ENCODE data around the gene STARD13. TPM values are rescaled to one million over a fixed set of nuclear protein-coding genes. Genes with fewer than 3 reads are reported as not detected.

Gene STARD13
- total RNA-seq, 6 experiments from 2014 or later: 7.0 to 16.1 (median 9.8) TPM

DNA sequence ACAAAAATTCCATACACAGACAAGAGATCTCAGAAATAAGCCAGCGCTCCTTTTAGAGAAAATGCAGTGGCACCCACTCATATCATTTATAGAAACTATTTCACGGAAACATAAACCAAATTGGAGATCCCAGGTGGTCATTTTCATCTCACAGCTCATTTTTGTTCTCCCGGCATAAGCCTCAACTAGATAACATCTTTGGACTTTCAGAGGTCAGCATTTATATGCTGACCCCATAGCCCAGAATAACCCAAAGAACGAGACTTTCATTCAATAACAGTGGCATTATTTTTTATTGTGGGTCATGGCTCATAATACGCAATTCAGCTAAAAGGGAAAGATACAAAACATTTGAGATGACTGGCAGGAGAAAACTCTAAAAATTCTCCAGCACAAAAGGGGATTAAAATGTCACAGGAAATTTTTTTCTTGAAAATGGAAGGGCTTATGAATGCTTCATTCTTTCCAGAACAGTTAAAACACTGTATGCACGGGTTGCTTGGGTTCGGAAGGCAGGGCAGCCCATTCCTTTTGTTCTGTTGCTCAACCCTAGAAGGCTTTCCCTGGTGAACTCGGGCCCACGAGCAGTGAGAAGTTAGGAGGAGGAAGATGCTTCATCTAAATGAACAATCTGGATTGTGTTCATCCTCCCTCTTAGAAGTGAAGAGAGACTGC, 24.0 kb downstream of the STARD13 start:
- no peak for TF ChIP-seq POLR2A (IDR thresholded peaks at IDR 0.05)
- TF ChIP-seq, protein P1, sequence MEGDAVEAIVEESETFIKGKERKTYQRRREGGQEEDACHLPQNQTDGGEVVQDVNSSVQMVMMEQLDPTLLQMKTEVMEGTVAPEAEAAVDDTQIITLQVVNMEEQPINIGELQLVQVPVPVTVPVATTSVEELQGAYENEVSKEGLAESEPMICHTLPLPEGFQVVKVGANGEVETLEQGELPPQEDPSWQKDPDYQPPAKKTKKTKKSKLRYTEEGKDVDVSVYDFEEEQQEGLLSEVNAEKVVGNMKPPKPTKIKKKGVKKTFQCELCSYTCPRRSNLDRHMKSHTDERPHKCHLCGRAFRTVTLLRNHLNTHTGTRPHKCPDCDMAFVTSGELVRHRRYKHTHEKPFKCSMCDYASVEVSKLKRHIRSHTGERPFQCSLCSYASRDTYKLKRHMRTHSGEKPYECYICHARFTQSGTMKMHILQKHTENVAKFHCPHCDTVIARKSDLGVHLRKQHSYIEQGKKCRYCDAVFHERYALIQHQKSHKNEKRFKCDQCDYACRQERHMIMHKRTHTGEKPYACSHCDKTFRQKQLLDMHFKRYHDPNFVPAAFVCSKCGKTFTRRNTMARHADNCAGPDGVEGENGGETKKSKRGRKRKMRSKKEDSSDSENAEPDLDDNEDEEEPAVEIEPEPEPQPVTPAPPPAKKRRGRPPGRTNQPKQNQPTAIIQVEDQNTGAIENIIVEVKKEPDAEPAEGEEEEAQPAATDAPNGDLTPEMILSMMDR (IDR thresholded peaks at IDR 0.05): no peak
- H3K27ac ChIP-seq: peak overlapping the region in 1 of 3 donors; percentile 84
- ATAC-seq (no peak), DNase-seq (no peak)
- 84% methylated on average over 9 of the region's 9 CpGs for WGBS (ENCODE audit: insufficient coverage, low coverage, low lambda C conversion rate, missing lambda C conversion rate)
- H3K4me1 ChIP-seq: peaks cover 0 to 72% (median 23%) of the 10 kb centered on the region in 4 donors
- intact Hi-C loops (cut with DNase I): no loop called here
- H3K27me3 ChIP-seq: no peaks in the 10 kb centered on the region
- H3K36me3 ChIP-seq: no peaks in the 10 kb centered on the region
- H3K9me3 ChIP-seq: no peaks in the 10 kb centered on the region
- no peak overlapping the region for H3K4me3 ChIP-seq

DNA sequence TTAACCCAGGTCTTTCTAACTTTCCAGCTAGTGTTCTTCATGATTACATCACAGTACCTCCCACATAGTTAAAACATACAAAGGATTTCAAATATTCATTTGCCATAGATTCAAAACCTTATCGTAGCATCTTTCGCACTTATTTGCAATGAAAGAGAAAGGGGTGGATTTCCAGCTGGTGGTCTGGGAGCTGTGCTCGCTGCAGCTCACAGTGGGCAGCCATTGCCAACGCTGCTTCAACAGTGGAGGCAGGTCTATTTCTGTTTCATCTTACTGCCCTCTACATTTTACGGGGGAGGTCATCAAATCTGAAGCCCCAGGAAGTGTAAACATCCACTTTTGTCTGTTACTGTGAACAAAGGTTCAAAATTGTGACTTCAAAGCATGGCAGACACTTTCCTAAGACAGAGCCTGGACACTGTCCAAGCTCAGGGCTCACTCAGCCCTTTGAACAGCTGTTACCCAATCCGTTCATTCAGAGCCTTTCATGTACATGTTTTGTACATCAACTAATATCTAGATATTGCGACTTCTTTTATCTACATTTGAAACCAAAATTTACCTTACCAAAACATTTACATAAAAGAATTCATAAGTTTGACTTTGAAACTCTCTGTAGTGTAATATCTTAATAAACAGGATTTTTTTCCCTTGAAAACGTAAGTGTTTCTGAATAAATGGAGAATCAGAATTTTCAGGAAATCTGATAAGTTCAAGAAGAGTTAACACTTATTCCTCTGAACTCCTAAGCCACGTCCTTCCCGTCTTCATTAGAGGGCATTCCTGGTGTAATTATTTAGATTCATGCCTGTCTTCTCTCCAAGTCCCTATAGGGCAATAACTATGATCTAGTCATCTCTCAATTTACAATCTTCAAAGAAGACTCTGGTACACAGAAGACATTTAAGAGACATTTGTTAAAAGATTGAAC, 25.1 kb downstream of the STARD13 start:
- 40% methylated on average over 10 of the region's 10 CpGs for WGBS (ENCODE audit: insufficient coverage, low coverage, low lambda C conversion rate, missing lambda C conversion rate)
- peak overlapping the region in 2 of 3 donors; percentile 69 to 84 for H3K27ac ChIP-seq
- H3K4me1 ChIP-seq: peaks cover 0 to 67% (median 23%) of the 10 kb centered on the region in 4 donors
- no peak for TF ChIP-seq POLR2A (IDR thresholded peaks at IDR 0.05)
- TF ChIP-seq, protein P1 (IDR thresholded peaks at IDR 0.05): no peak
- no peak overlapping the region for H3K4me3 ChIP-seq
- H3K9me3 ChIP-seq: no peaks in the 10 kb centered on the region
- no peaks in the 10 kb centered on the region for H3K27me3 ChIP-seq
- peak; percentile 57 to 70 (median 62) for ATAC-seq
- intact Hi-C loops (cut with DNase I): no loop called here
- peak; percentile 38 to 72 (median 61) for DNase-seq
- H3K36me3 ChIP-seq: no peaks in the 10 kb centered on the region

DNA sequence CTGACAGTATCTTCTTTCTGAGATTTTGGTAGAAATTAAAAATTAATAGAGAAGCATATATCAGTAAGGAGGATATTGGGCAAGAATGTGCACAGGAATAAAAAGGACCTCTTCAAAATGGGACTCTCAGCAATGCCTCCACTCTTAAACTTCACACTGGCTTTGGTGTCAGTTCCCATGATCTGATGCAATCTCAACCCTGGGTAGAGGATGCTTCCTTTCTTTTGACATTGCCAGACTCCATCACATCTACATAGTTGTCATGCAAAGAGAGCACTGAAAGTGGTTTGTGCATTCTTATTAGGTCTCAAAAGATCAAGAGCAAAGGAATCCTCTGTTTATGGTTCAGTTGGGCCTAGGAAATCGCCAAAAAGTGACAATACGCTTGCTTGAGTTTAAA, 26.3 kb downstream of the STARD13 start:
- Histone ChIP-seq H3K4me3 (no peak overlapping the region), H3K27ac (peak overlapping the region in 2 of 3 donors; percentile 69 to 84), H3K36me3 (no peaks in the 10 kb centered on the region), H3K9me3 (no peaks in the 10 kb centered on the region), H3K4me1 (peaks cover 0 to 55% (median 20%) of the 10 kb centered on the region in 4 donors), H3K27me3 (no peaks in the 10 kb centered on the region)
- ATAC-seq (peak in 1 of 4 donors; percentile 2), DNase-seq (no peak)
- 78% methylated on average over 2 of the region's 2 CpGs for WGBS (ENCODE audit: insufficient coverage, low coverage, low lambda C conversion rate, missing lambda C conversion rate)
- intact Hi-C loops (cut with DNase I): no loop called here
- TF ChIP-seq, protein P1 (IDR thresholded peaks at IDR 0.05): no peak
- no peak for TF ChIP-seq POLR2A (IDR thresholded peaks at IDR 0.05)

DNA sequence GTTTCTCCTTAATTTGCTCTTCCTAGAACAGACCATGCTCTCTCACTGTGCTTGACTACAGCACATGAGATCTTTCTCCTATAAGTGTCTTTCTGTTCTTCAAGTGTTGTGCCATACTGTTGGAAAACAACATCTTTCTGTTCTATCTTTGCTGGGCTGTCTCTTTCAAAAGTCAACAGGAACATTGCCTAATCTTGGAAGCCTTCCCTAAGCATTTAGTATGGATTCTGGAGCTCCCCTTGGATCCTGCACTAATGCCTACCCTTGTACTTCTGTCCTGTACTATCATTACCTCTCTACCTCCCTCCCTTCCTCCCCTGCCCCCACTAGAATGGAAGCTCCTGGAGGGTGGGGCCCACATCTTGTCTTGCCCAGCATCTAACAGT, 26.8 kb downstream of the STARD13 start:
- no peaks in the 10 kb centered on the region for H3K36me3 ChIP-seq
- peak overlapping the region; percentile 56 to 84 (median 69) for H3K27ac ChIP-seq
- intact Hi-C loops (cut with DNase I): no loop called here
- no peak for DNase-seq
- TF ChIP-seq, protein P1 (IDR thresholded peaks at IDR 0.05): no peak
- no peak for TF ChIP-seq POLR2A (IDR thresholded peaks at IDR 0.05)
- peak overlapping the region in 1 of 3 donors; percentile 12 for H3K4me3 ChIP-seq
- no peaks in the 10 kb centered on the region for H3K9me3 ChIP-seq
- H3K27me3 ChIP-seq: no peaks in the 10 kb centered on the region
- peak; percentile 60 to 80 (median 74) for ATAC-seq
- peaks cover 0 to 50% (median 18%) of the 10 kb centered on the region in 4 donors for H3K4me1 ChIP-seq

Measured in right lobe of liver (tissue), 6 donors.